ENCODE measurements around the gene BCL2L14. TPM values are rescaled to one million over a fixed set of nuclear protein-coding genes. Genes with fewer than 3 reads are reported as not detected.

BCL2L14 gene
- total RNA-seq, 5 donors from 2014 or later (not counting 1 experiment from before 2014, with no cell fraction given) = 0.47 to 1.1 (median 0.77) TPM; not detected in 1

GRCh38 chr12:12034344-12034743, 36.4 kb upstream of the BCL2L14 start:
- no peak for ATAC-seq (replicated peaks in 1 of 4)
- H3K27me3 Mint-ChIP-seq = peaks cover 0 to 5% of the 10 kb centered on the region in 2 donors
- H3K4me1 ChIP-seq (ENCODE audit: control insufficient read depth in 1 of 2, extremely low read depth in 1 of 2, insufficient read depth in 2 of 2, low read length in 2 of 2) = peaks cover 4 to 18% of the 10 kb centered on the region in 2 experiments
- no peak overlapping the region for H3K27ac ChIP-seq (ENCODE audit: low read length)
- no peaks in the 10 kb centered on the region for H3K27me3 ChIP-seq (replicated peaks in 1 of 2; ENCODE audit: control insufficient read depth in 2 of 2, extremely low read depth in 1 of 2, insufficient read depth in 2 of 2, low read length in 1 of 2)
- H3K36me3 Mint-ChIP-seq = no peaks in the 10 kb centered on the region
- H3K9me3 Mint-ChIP-seq = no peaks in the 10 kb centered on the region
- H3K9me3 ChIP-seq = no peaks in the 10 kb centered on the region
- CTCF ChIA-PET = interaction anchor here (0.6 to 4.9 kb wide), 9 partner anchors 23 to 1022 kb away, joined by 3 to 108 read pairs (median 6); no protein-coding TSS in a partner anchor
- H3K4me3 ChIP-seq (ENCODE audit: control insufficient read depth in 1 of 2, extremely low read depth in 1 of 2, low read length in 1 of 2) = no peak overlapping the region
- H3K36me3 ChIP-seq (ENCODE audit: control insufficient read depth in 2 of 2, extremely low read depth in 1 of 2, insufficient read depth in 1 of 2, low read length in 1 of 2) = no peaks in the 10 kb centered on the region
- H3K27ac Mint-ChIP-seq = no peak overlapping the region
- no CpG with 5 or more reads among the region's 3 CpGs for WGBS (ENCODE audit: insufficient coverage)
- POLR2A ChIA-PET = interaction anchor here in 1 of 2 donors (0.6 kb wide), 1 partner anchor 370 kb away, joined by 3 read pairs; no protein-coding TSS in a partner anchor
- DNase-seq = no peak
- peaks cover 15 to 20% (median 20%) of the 10 kb centered on the region in 3 donors for H3K4me1 Mint-ChIP-seq
- H3K4me3 Mint-ChIP-seq = no peak overlapping the region

GRCh38 chr12:12035229-12035628, 35.5 kb upstream of the BCL2L14 start:
- Mint-ChIP-seq H3K4me1 (peaks cover 15 to 20% (median 20%) of the 10 kb centered on the region in 3 donors), H3K4me3 (no peak overlapping the region), H3K27me3 (peaks cover 0 to 5% of the 10 kb centered on the region in 2 donors), H3K27ac (no peak overlapping the region), H3K36me3 (no peaks in the 10 kb centered on the region), H3K9me3 (no peaks in the 10 kb centered on the region)
- POLR2A ChIA-PET = interaction anchor here in 1 of 2 donors (0.6 kb wide), 1 partner anchor 10 kb away, joined by 3 read pairs; no protein-coding TSS in a partner anchor
- H3K4me3 ChIP-seq (ENCODE audit: control insufficient read depth in 1 of 2, extremely low read depth in 1 of 2, low read length in 1 of 2) = no peak overlapping the region
- H3K4me1 ChIP-seq (ENCODE audit: control insufficient read depth in 1 of 2, extremely low read depth in 1 of 2, insufficient read depth in 2 of 2, low read length in 2 of 2) = peaks cover 4 to 18% of the 10 kb centered on the region in 2 experiments
- peaks cover 0 to 3% of the 10 kb centered on the region in 2 experiments for H3K27me3 ChIP-seq (replicated peaks in 1 of 2; ENCODE audit: control insufficient read depth in 2 of 2, extremely low read depth in 1 of 2, insufficient read depth in 2 of 2, low read length in 1 of 2)
- CTCF ChIA-PET = interaction anchor here in 1 of 2 donors (0.7 to 4.9 kb wide), 3 partner anchors 15 to 454 kb away, joined by 3 to 108 read pairs (median 3); no protein-coding TSS in a partner anchor
- no peaks in the 10 kb centered on the region for H3K9me3 ChIP-seq
- DNase-seq (no peak), ATAC-seq (replicated peaks in 1 of 4) (no peak)
- WGBS (ENCODE audit: insufficient coverage) = no CpG with 5 or more reads among the region's 1 CpG
- H3K27ac ChIP-seq (ENCODE audit: low read length) = no peak overlapping the region
- H3K36me3 ChIP-seq (ENCODE audit: control insufficient read depth in 2 of 2, extremely low read depth in 1 of 2, insufficient read depth in 1 of 2, low read length in 1 of 2) = no peaks in the 10 kb centered on the region

GRCh38 chr12:12036901-12037300, 33.8 kb upstream of the BCL2L14 start:
- H3K9me3 ChIP-seq = no peaks in the 10 kb centered on the region
- H3K4me1 Mint-ChIP-seq = peaks cover 14 to 17% (median 16%) of the 10 kb centered on the region in 3 donors
- CTCF ChIA-PET = interaction anchor here (0.6 to 4.3 kb wide), 6 partner anchors 186 to 491 kb away, joined by 3 to 25 read pairs (median 4); no protein-coding TSS in a partner anchor
- no peaks in the 10 kb centered on the region for H3K36me3 ChIP-seq (ENCODE audit: control insufficient read depth in 2 of 2, extremely low read depth in 1 of 2, insufficient read depth in 1 of 2, low read length in 1 of 2)
- no peak overlapping the region for H3K4me3 Mint-ChIP-seq
- DNase-seq = no peak
- no peak for ATAC-seq (replicated peaks in 1 of 4)
- no peak overlapping the region for H3K27ac Mint-ChIP-seq
- H3K27me3 Mint-ChIP-seq = peaks cover 0 to 5% of the 10 kb centered on the region in 2 donors
- H3K4me3 ChIP-seq (ENCODE audit: control insufficient read depth in 1 of 2, extremely low read depth in 1 of 2, low read length in 1 of 2) = no peak overlapping the region
- H3K4me1 ChIP-seq (ENCODE audit: control insufficient read depth in 1 of 2, extremely low read depth in 1 of 2, insufficient read depth in 2 of 2, low read length in 2 of 2) = peaks cover 4 to 16% of the 10 kb centered on the region in 2 experiments
- H3K27me3 ChIP-seq (replicated peaks in 1 of 2; ENCODE audit: control insufficient read depth in 2 of 2, extremely low read depth in 1 of 2, insufficient read depth in 2 of 2, low read length in 1 of 2) = peaks cover 0 to 3% of the 10 kb centered on the region in 2 experiments
- no peak overlapping the region for H3K27ac ChIP-seq (ENCODE audit: low read length)
- POLR2A ChIA-PET = no interaction called here
- no peaks in the 10 kb centered on the region for H3K36me3 Mint-ChIP-seq
- no peaks in the 10 kb centered on the region for H3K9me3 Mint-ChIP-seq

- POLR2A ChIA-PET = interaction anchor here in 1 of 2 donors (0.6 kb wide), 1 partner anchor 35 kb away, joined by 4 read pairs; no protein-coding TSS in a partner anchor
Measured at GRCh38 chr12:12039897-12040296, 30.8 kb upstream of the BCL2L14 start.

GRCh38 chr12:12046401-12046800, 24.3 kb upstream of the BCL2L14 start:
- Histone ChIP-seq H3K9me3 (no peaks in the 10 kb centered on the region), H3K36me3 (ENCODE audit: control insufficient read depth in 2 of 2, extremely low read depth in 1 of 2, insufficient read depth in 1 of 2, low read length in 1 of 2) (no peaks in the 10 kb centered on the region), H3K4me1 (ENCODE audit: control insufficient read depth in 1 of 2, extremely low read depth in 1 of 2, insufficient read depth in 2 of 2, low read length in 2 of 2) (no peaks in the 10 kb centered on the region), H3K27me3 (replicated peaks in 1 of 2; ENCODE audit: control insufficient read depth in 2 of 2, extremely low read depth in 1 of 2, insufficient read depth in 2 of 2, low read length in 1 of 2) (peaks cover 0 to 8% of the 10 kb centered on the region in 2 experiments), H3K4me3 (ENCODE audit: control insufficient read depth in 1 of 2, extremely low read depth in 1 of 2, low read length in 1 of 2) (no peak overlapping the region), H3K27ac (ENCODE audit: low read length) (no peak overlapping the region)
- ChIA-PET POLR2A (no interaction called here), CTCF (no interaction called here)
- DNase-seq (no peak), ATAC-seq (replicated peaks in 1 of 4) (no peak)
- Mint-ChIP-seq H3K9me3 (no peaks in the 10 kb centered on the region), H3K27me3 (peaks cover 0 to 3% of the 10 kb centered on the region in 2 donors), H3K4me1 (no peaks in the 10 kb centered on the region), H3K36me3 (no peaks in the 10 kb centered on the region), H3K4me3 (no peak overlapping the region), H3K27ac (no peak overlapping the region)
- WGBS (ENCODE audit: insufficient coverage) = 91% methylated on average over 7 of the region's 7 CpGs

More at GRCh38 chr12:12039897-12040296, 30.8 kb upstream of the BCL2L14 start:
- H3K27me3 ChIP-seq (replicated peaks in 1 of 2; ENCODE audit: control insufficient read depth in 2 of 2, extremely low read depth in 1 of 2, insufficient read depth in 2 of 2, low read length in 1 of 2) = peaks cover 0 to 3% of the 10 kb centered on the region in 2 experiments
- no peak for ATAC-seq (replicated peaks in 1 of 4)
- CTCF ChIA-PET = interaction anchor here (0.6 to 4.3 kb wide), 2 partner anchors 45 to 460 kb away, joined by 3 to 25 read pairs; no protein-coding TSS in a partner anchor
- no CpG with 5 or more reads among the region's 7 CpGs for WGBS (ENCODE audit: insufficient coverage)
- no peaks in the 10 kb centered on the region for H3K36me3 Mint-ChIP-seq
- H3K27ac ChIP-seq (ENCODE audit: low read length) = no peak overlapping the region
- no peaks in the 10 kb centered on the region for H3K4me1 ChIP-seq (ENCODE audit: control insufficient read depth in 1 of 2, extremely low read depth in 1 of 2, insufficient read depth in 2 of 2, low read length in 2 of 2)
- no peak for DNase-seq
- H3K36me3 ChIP-seq (ENCODE audit: control insufficient read depth in 2 of 2, extremely low read depth in 1 of 2, insufficient read depth in 1 of 2, low read length in 1 of 2) = no peaks in the 10 kb centered on the region
- H3K9me3 ChIP-seq = no peaks in the 10 kb centered on the region
- peaks cover 0 to 8% of the 10 kb centered on the region in 2 donors for H3K27me3 Mint-ChIP-seq
- no peaks in the 10 kb centered on the region for H3K9me3 Mint-ChIP-seq
- no peak overlapping the region for H3K27ac Mint-ChIP-seq
- H3K4me3 ChIP-seq (ENCODE audit: control insufficient read depth in 1 of 2, extremely low read depth in 1 of 2, low read length in 1 of 2) = no peak overlapping the region
- H3K4me3 Mint-ChIP-seq = no peak overlapping the region
- H3K4me1 Mint-ChIP-seq = no peaks in the 10 kb centered on the region

- Mint-ChIP-seq H3K4me1 (no peaks in the 10 kb centered on the region), H3K27me3 (peaks cover 0 to 3% of the 10 kb centered on the region in 2 donors), H3K4me3 (no peak overlapping the region), H3K27ac (no peak overlapping the region), H3K9me3 (no peaks in the 10 kb centered on the region), H3K36me3 (no peaks in the 10 kb centered on the region)
- no peak for ATAC-seq (replicated peaks in 1 of 4)
- no peak for DNase-seq
- WGBS (ENCODE audit: insufficient coverage) = 81% methylated on average over 3 of the region's 3 CpGs
- Histone ChIP-seq H3K27me3 (replicated peaks in 1 of 2; ENCODE audit: control insufficient read depth in 2 of 2, extremely low read depth in 1 of 2, insufficient read depth in 2 of 2, low read length in 1 of 2) (peaks cover 0 to 8% of the 10 kb centered on the region in 2 experiments), H3K4me3 (ENCODE audit: control insufficient read depth in 1 of 2, extremely low read depth in 1 of 2, low read length in 1 of 2) (no peak overlapping the region), H3K36me3 (ENCODE audit: control insufficient read depth in 2 of 2, extremely low read depth in 1 of 2, insufficient read depth in 1 of 2, low read length in 1 of 2) (no peaks in the 10 kb centered on the region), H3K27ac (ENCODE audit: low read length) (no peak overlapping the region), H3K9me3 (no peaks in the 10 kb centered on the region), H3K4me1 (ENCODE audit: control insufficient read depth in 1 of 2, extremely low read depth in 1 of 2, insufficient read depth in 2 of 2, low read length in 2 of 2) (no peaks in the 10 kb centered on the region)
- ChIA-PET CTCF (no interaction called here), POLR2A (no interaction called here)
Measured at GRCh38 chr12:12047682-12048081, 23.1 kb upstream of the BCL2L14 start.
